Endothelial cell of umbilical vein (primary cell): Measurements from ENCODE around the gene TEAD4. TPM values are rescaled to one million over a fixed set of nuclear protein-coding genes. Genes with fewer than 3 reads are reported as not detected.

Experiments used
- BruUV-seq: library from RNA; stranded (reverse); fragments of 400-500 nt; replicated peaks from 2 replicates; lab custom pipeline; 2021; lab: Mats Ljungman, UMichigan
- CTCF ChIA-PET: fragments of 300-600, 350-600 bp; sonication (Branson Sonifier 250); formaldehyde crosslinking; loops from one replicate; lab custom pipeline; 2021; ENCODE audit warnings: antibody characterized with exemption, inconsistent platforms; lab: Charles Lee
- POLR2A ChIA-PET: fragments of 300-600, 350-600 bp; sonication (Branson Sonifier 250); formaldehyde crosslinking; loops from one replicate; lab custom pipeline; 2021; ENCODE audit warnings: antibody characterized with exemption, inconsistent platforms; lab: Charles Lee
- DNase-seq: peaks from one replicate; pipeline ENCODE4 v3.0.0-alpha.2; 2011; ENCODE audit warnings: low read depth, low spot score
- FAIRE-seq: peaks from 2 replicates; lab custom pipeline; 2011; peaks lifted over from hg19 to GRCh38; lab: Jason Lieb, UNC
- H2AFZ ChIP-seq: 2 replicates; pipeline ENCODE4 v1.6.0; 2012; ENCODE audit warnings: low read depth, low read length, control low read depth, inconsistent platforms
- H3K27ac ChIP-seq: 2 replicates; pipeline ENCODE4 v1.5.1; 2011; ENCODE audit warnings: low read depth, mild to moderate bottlenecking, control low read depth, low read length, moderate library complexity; ENCODE audit not compliant: insufficient read depth
- H3K27me3 ChIP-seq, 2 experiments: 2 replicates each; pipeline versions ENCODE4 v1.6.0 to v1.6.1; 2011; ENCODE audit warnings: low read length in 2 of 2, mixed read lengths in 1 of 2; ENCODE audit not compliant: control insufficient read depth in 2 of 2, insufficient read depth in 2 of 2
- H3K36me3 ChIP-seq, 2 experiments: 2 replicates in 1 of 2; 3 replicates in 1 of 2; pipeline ENCODE4 v1.5.1; 2011; ENCODE audit warnings: low read length in 2 of 2, mild to moderate bottlenecking in 1 of 2, moderate library complexity in 1 of 2; ENCODE audit not compliant: control insufficient read depth in 2 of 2, insufficient read depth in 2 of 2; ENCODE audit errors: extremely low read depth in 1 of 2
- H3K4me1 ChIP-seq: 3 replicates; pipeline ENCODE4 v1.5.1; 2011; ENCODE audit warnings: mild to moderate bottlenecking, low read length; ENCODE audit not compliant: control insufficient read depth, insufficient read depth; ENCODE audit errors: extremely low read depth
- H3K4me2 ChIP-seq: 2 replicates; pipeline ENCODE4 v1.6.1; 2011; ENCODE audit warnings: low read length, control low read depth, mixed read lengths; ENCODE audit not compliant: insufficient read depth
- H3K4me3 ChIP-seq, 3 experiments: fragments of 200-600 bp in 1 of 3; sonication (generic), shearing (Covaris generic) in 1 of 3; replicated peaks in 1 of 3; 2 replicates each; pipeline ENCODE4 v1.5.1; 2011 to 2016; ENCODE audit warnings: control low read depth in 3 of 3, low read length in 3 of 3, mild to moderate bottlenecking in 2 of 3, inconsistent platforms in 1 of 3, low read depth in 1 of 3, moderate library complexity in 1 of 3; ENCODE audit not compliant: insufficient read depth in 1 of 3
- H3K79me2 ChIP-seq: 2 replicates; pipeline ENCODE4 v1.6.0; 2012; ENCODE audit warnings: low read length, inconsistent platforms; ENCODE audit not compliant: control insufficient read depth, insufficient read depth
- H3K9ac ChIP-seq: replicated peaks from 2 replicates; pipeline ENCODE3; 2011; ENCODE audit warnings: low read length, control low read depth; ENCODE audit not compliant: insufficient read depth; ENCODE audit errors: extremely low read depth
- H3K9me1 ChIP-seq: replicated peaks from 3 replicates; pipeline ENCODE4 v1.6.0; 2011; ENCODE audit warnings: mild to moderate bottlenecking, low read length; ENCODE audit not compliant: control insufficient read depth, insufficient read depth; ENCODE audit errors: extremely low read depth
- H3K9me3 ChIP-seq: replicated peaks from 2 replicates; pipeline ENCODE4 v1.5.1; 2012; ENCODE audit warnings: low read length, inconsistent platforms; ENCODE audit not compliant: control insufficient read depth, insufficient read depth
- H4K20me1 ChIP-seq: replicated peaks from 2 replicates; pipeline ENCODE3; 2011; ENCODE audit warnings: mild to moderate bottlenecking, low read length; ENCODE audit not compliant: control insufficient read depth, insufficient read depth; ENCODE audit errors: extremely low read depth
- CTCF ChIP-seq, 2 donors: IDR thresholded peaks; 1 replicate in 1 of 2; 2 replicates in 1 of 2; pipeline ENCODE4 v1.5.1; 2011; ENCODE audit warnings: low read length in 2 of 2, mild to moderate bottlenecking in 2 of 2, moderate library complexity in 2 of 2, control low read depth in 1 of 2, inconsistent platforms in 1 of 2, low read depth in 1 of 2; ENCODE audit not compliant: insufficient read depth in 1 of 2; ENCODE audit errors: extremely low read depth in 1 of 2
- EZH2 ChIP-seq: IDR thresholded peaks from 2 replicates; pipeline ENCODE4 v1.6.1; 2012; ENCODE audit warnings: borderline replicate concordance, low read depth, mild to moderate bottlenecking, moderate library complexity, low read length, inconsistent platforms; ENCODE audit not compliant: severe bottlenecking
- FOS ChIP-seq: IDR thresholded peaks from 2 replicates; pipeline ENCODE4 v1.6.1; 2011; ENCODE audit warnings: mild to moderate bottlenecking, low read length, moderate library complexity, borderline replicate concordance; ENCODE audit not compliant: insufficient read depth
- GATA2 ChIP-seq: IDR thresholded peaks from 2 replicates; pipeline ENCODE4 v1.7.0; 2011; ENCODE audit warnings: low read depth, mild to moderate bottlenecking, moderate library complexity, mixed read lengths, low read length; ENCODE audit not compliant: insufficient read length, insufficient read depth
- JUN ChIP-seq: IDR thresholded peaks from 2 replicates; pipeline ENCODE4 v1.6.1; 2011; ENCODE audit warnings: borderline replicate concordance, low read depth; ENCODE audit not compliant: insufficient read length, insufficient read depth
- MAX ChIP-seq: IDR thresholded peaks from 2 replicates; pipeline ENCODE4 v1.6.1; 2011; ENCODE audit not compliant: insufficient read depth, insufficient read length
- MYC ChIP-seq: IDR thresholded peaks from one replicate; pipeline ENCODE4 v1.6.1; 2011; ENCODE audit warnings: mild to moderate bottlenecking, low read depth, low read length
- POLR2A ChIP-seq: IDR thresholded peaks from 2 replicates; pipeline ENCODE4 v1.6.1; 2012; ENCODE audit warnings: low read depth, mild to moderate bottlenecking, control low read depth, low read length
- POLR2AphosphoS5 ChIP-seq: IDR thresholded peaks from 2 replicates; pipeline ENCODE4 v1.6.1; 2012; ENCODE audit warnings: low read depth, mild to moderate bottlenecking, control low read depth, low read length, moderate library complexity; ENCODE audit not compliant: insufficient read depth
- dilution Hi-C: fragments of 300-500 bp; cut with MboI; formaldehyde crosslinking; loops from one replicate; pipeline ENCODE4 v1.15.0; 2019; ENCODE audit warnings: low sequenced_read_pairs; ENCODE audit not compliant: extremely low pct_ligation_motif_present
- intact Hi-C: fragments of 100-400 bp; cut with micrococcal nuclease; formaldehyde crosslinking; loops from one replicate; pipeline ENCODE4 v1.10.0; 2022
- polyA plus RNA-seq, 4 experiments: library from polyadenylated mRNA; depleted of rRNA in 3 of 4; stranded (reverse) in 3 of 4; unstranded in 1 of 4; fragments of >200 nt; gene quantifications; 2 replicates each; pipeline versions ENCODE4 v1.2.1 to v1.2.3, GENCODE V29; 2011 to 2012; ENCODE audit warnings: missing spikeins in 1 of 4
- total RNA-seq: library from RNA; stranded (reverse); gene quantifications from 2 replicates; pipeline ENCODE4 v1.2.3, GENCODE V29; 2021

The TEAD4 gene
- total and polyA plus RNA-seq, 2 donors (not counting 3 experiments of a cell fraction or from before 2014, with no cell fraction given) = 34.4 to 46.0 TPM

DNA sequence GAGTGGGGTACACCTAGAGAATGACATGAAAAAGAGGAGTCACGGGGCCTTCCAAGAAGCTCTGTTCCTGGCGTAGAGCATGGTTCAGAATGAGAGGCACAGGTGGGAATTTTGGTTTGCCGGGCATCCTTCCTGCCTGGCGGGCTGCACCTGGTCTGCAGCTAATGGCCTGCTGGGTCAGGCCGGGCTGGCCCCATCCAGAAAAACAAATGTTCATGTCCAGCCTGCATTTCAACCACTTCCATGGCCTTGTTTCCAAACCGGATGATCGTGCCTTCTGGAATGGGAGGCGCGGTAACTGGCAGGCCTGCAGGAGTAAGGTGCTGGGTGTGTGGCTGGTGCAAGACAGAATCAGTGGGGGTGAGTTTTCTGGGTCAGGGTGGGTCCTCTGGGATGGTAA, 14.4 kb downstream of the TEAD4 start:
- peaks cover 16% of the 10 kb centered on the region for H3K4me1 ChIP-seq
- ChIA-PET CTCF (interaction anchor here (1.0 to 1.4 kb wide), 3 partner anchors 9 to 18 kb away, joined by 3 to 5 read pairs (median 5); no protein-coding TSS in a partner anchor), POLR2A (no interaction called here)
- no peak overlapping the region for H3K9ac ChIP-seq
- H3K4me3 ChIP-seq = no peak overlapping the region
- peaks cover 0 to 9% of the 10 kb centered on the region in 2 experiments for H3K36me3 ChIP-seq
- dilution Hi-C loops (no loop called here), intact Hi-C loops (no loop called here)
- no peaks in the 10 kb centered on the region for H3K9me1 ChIP-seq
- H4K20me1 ChIP-seq = no peaks in the 10 kb centered on the region
- H3K79me2 ChIP-seq = peaks cover 57% of the 10 kb centered on the region
- no peak for TF ChIP-seq FOS
- TF ChIP-seq MYC = no peak
- TF ChIP-seq JUN = no peak
- TF ChIP-seq EZH2 = no peak
- TF ChIP-seq POLR2AphosphoS5 = no peak
- no peak for TF ChIP-seq MAX
- no peak for TF ChIP-seq CTCF (IDR thresholded peaks at IDR 0.05; ENCODE audit: extremely low read depth in 1 of 2, insufficient read depth in 1 of 2, low read depth in 1 of 2, low read length in 2 of 2)
- no peak for TF ChIP-seq GATA2
- TF ChIP-seq POLR2A = no peak
- no peak overlapping the region for H2AFZ ChIP-seq
- no peak for DNase-seq
- no peak overlapping the region for H3K4me2 ChIP-seq
- no TSS peak for BruUV-seq
- no peaks in the 10 kb centered on the region for H3K9me3 ChIP-seq
- no peaks in the 10 kb centered on the region for H3K27me3 ChIP-seq
- H3K27ac ChIP-seq = no peak overlapping the region
- no peak for FAIRE-seq
